ENCODE measurements around the gene TM4SF20. TPM values are rescaled to one million over a fixed set of nuclear protein-coding genes. Genes with fewer than 3 reads are reported as not detected.
"Not testable (repeated sequence)": the region's sequence is repeated elsewhere in the genome, so short reads cannot be mapped to it uniquely, and the experiment has no call there.

The TM4SF20 gene
- total RNA-seq, 1 experiment from 2014 or later, result not detected

- intact Hi-C loops (cut with micrococcal nuclease; ENCODE audit: unreplicated experiment), result no loop called here
- CTCF ChIA-PET, result no interaction called here
- Histone ChIP-seq H3K9me3 (ENCODE audit: low read depth, low read length, poor library complexity, severe bottlenecking) (no peaks in the 10 kb centered on the region), H3K4me1 (ENCODE audit: insufficient read depth, low read length, poor library complexity, severe bottlenecking) (peaks cover 59% of the 10 kb centered on the region), H3K36me3 (ENCODE audit: insufficient read depth, low read length, poor library complexity, severe bottlenecking) (no peaks in the 10 kb centered on the region), H3K4me3 (ENCODE audit: low read depth, low read length, poor library complexity, severe bottlenecking) (no peak overlapping the region), H3K27me3 (replicated peaks; ENCODE audit: insufficient read depth, low read depth, low read length, poor library complexity) (no peaks in the 10 kb centered on the region), H3K27ac (ENCODE audit: low read depth, low read length, poor library complexity, severe bottlenecking) (no peak overlapping the region)
- no TSS peak for BruUV-seq (replicated peaks)
- no peak for TF ChIP-seq CTCF (conservative IDR thresholded peaks at IDR 0.05; ENCODE audit: low read depth, low read length)
- TF ChIP-seq EZH2 (IDR thresholded peaks at IDR 0.05; ENCODE audit: borderline replicate concordance, low read depth, low read length, poor library complexity, severe bottlenecking), result no peak
- DNase-seq (ENCODE audit: low spot score), result no peak
- POLR2A ChIA-PET (ENCODE audit: low non-redundant PET), result no interaction called here
Measured at GRCh38 chr2:227367427-227367795, 11.7 kb downstream of the TM4SF20 start.

DNA sequence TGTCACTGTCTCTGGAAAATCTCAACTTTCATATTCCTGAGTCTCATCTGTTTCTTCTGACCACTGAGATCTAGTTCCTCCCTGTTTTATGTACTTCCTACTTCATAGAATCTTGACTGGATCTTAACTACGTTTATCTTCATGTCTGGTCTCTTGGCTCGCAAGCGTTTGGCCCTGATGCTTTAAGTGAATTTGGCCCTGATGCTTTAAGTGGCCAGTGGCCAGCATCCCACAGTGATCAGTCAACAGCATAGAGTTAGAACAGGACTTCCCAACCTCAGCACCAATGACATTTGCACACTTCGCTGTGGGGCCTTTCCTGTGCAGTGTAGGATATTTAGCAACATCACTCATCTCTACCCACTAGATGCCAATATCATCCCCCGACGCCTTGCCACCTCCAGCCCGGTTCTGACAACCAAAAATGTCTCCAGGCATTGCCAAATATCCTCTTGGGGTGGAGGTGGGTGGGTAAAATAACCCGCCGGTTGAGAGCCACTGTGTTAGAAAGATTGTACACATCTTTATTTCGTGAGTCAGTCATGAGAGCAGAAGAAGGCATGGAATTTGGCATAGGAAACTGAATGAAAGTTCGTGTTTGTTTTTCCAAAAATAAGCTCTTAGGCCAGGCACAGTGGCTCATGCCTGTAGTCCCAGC is 12.2 kb downstream of the TM4SF20 start:
- ChIA-PET POLR2A (ENCODE audit: low non-redundant PET) (no interaction called here), CTCF (no interaction called here)
- intact Hi-C loops (cut with micrococcal nuclease; ENCODE audit: unreplicated experiment), result no loop called here
- Histone ChIP-seq H3K36me3 (ENCODE audit: insufficient read depth, low read length, poor library complexity, severe bottlenecking) (no peaks in the 10 kb centered on the region), H3K9me3 (ENCODE audit: low read depth, low read length, poor library complexity, severe bottlenecking) (no peaks in the 10 kb centered on the region), H3K27me3 (replicated peaks; ENCODE audit: insufficient read depth, low read depth, low read length, poor library complexity) (no peaks in the 10 kb centered on the region), H3K4me1 (ENCODE audit: insufficient read depth, low read length, poor library complexity, severe bottlenecking) (peaks cover 56% of the 10 kb centered on the region), H3K4me3 (ENCODE audit: low read depth, low read length, poor library complexity, severe bottlenecking) (no peak overlapping the region), H3K27ac (ENCODE audit: low read depth, low read length, poor library complexity, severe bottlenecking) (no peak overlapping the region)
- BruUV-seq (replicated peaks), result no TSS peak
- no peak for DNase-seq (ENCODE audit: low spot score)
- TF ChIP-seq EZH2 (IDR thresholded peaks at IDR 0.05; ENCODE audit: borderline replicate concordance, low read depth, low read length, poor library complexity, severe bottlenecking) (no peak), CTCF (conservative IDR thresholded peaks at IDR 0.05; ENCODE audit: low read depth, low read length) (no peak)

GRCh38 chr2:227365833-227366232 is 13.3 kb downstream of the TM4SF20 start:
- no peak overlapping the region for H3K27ac ChIP-seq (ENCODE audit: low read depth, low read length, poor library complexity, severe bottlenecking)
- H3K9me3 ChIP-seq (ENCODE audit: low read depth, low read length, poor library complexity, severe bottlenecking), result no peaks in the 10 kb centered on the region
- intact Hi-C loops (cut with micrococcal nuclease; ENCODE audit: unreplicated experiment), result no loop called here
- POLR2A ChIA-PET (ENCODE audit: low non-redundant PET), result no interaction called here
- no peaks in the 10 kb centered on the region for H3K27me3 ChIP-seq (replicated peaks; ENCODE audit: insufficient read depth, low read depth, low read length, poor library complexity)
- H3K4me1 ChIP-seq (ENCODE audit: insufficient read depth, low read length, poor library complexity, severe bottlenecking), result peaks cover 45% of the 10 kb centered on the region
- TF ChIP-seq EZH2 (IDR thresholded peaks at IDR 0.05; ENCODE audit: borderline replicate concordance, low read depth, low read length, poor library complexity, severe bottlenecking) (no peak), CTCF (conservative IDR thresholded peaks at IDR 0.05; ENCODE audit: low read depth, low read length) (no peak)
- H3K36me3 ChIP-seq (ENCODE audit: insufficient read depth, low read length, poor library complexity, severe bottlenecking), result no peaks in the 10 kb centered on the region
- BruUV-seq (replicated peaks), result no TSS peak
- CTCF ChIA-PET, result no interaction called here
- no peak for DNase-seq (ENCODE audit: low spot score)
- no peak overlapping the region for H3K4me3 ChIP-seq (ENCODE audit: low read depth, low read length, poor library complexity, severe bottlenecking)

- H3K4me3 ChIP-seq (ENCODE audit: low read depth, low read length, poor library complexity, severe bottlenecking); CTCF ChIA-PET; H3K27ac ChIP-seq (ENCODE audit: low read depth, low read length, poor library complexity, severe bottlenecking); H3K27me3 ChIP-seq (replicated peaks; ENCODE audit: insufficient read depth, low read depth, low read length, poor library complexity); intact Hi-C loops (cut with micrococcal nuclease; ENCODE audit: unreplicated experiment); H3K9me3 ChIP-seq (ENCODE audit: low read depth, low read length, poor library complexity, severe bottlenecking); BruUV-seq (replicated peaks); H3K36me3 ChIP-seq (ENCODE audit: insufficient read depth, low read length, poor library complexity, severe bottlenecking); POLR2A ChIA-PET (ENCODE audit: low non-redundant PET): not testable (repeated sequence)
- peaks cover 35% of the 10 kb centered on the region for H3K4me1 ChIP-seq (ENCODE audit: insufficient read depth, low read length, poor library complexity, severe bottlenecking)
- DNase-seq (ENCODE audit: low spot score), result peak; percentile 68
Measured at GRCh38 chr2:227364585-227365263, 14.4 kb downstream of the TM4SF20 start.

Data from A673 (cell line).